Effector memory CD8-positive, alpha-beta T cell (primary cell): ENCODE measurements around the gene SLC35E1.

Experiments used
- ATAC-seq: fragments of 150-1000 bp; cut with Tn5 transposase; replicated peaks from 2 replicates; pipeline ENCODE4 v1.10.0; 2021; ENCODE audit warnings: mild to moderate bottlenecking, moderate library complexity
- DNase-seq, 3 experiments: peaks; one replicate each; pipeline ENCODE4 v3.0.0; 2021
- H3K27ac Mint-ChIP-seq, 2 donors: one replicate each; pipeline ENCODE4 v1.8.0; 2022; ENCODE audit warnings: mild to moderate bottlenecking in 2 of 2, mixed read lengths in 2 of 2, moderate library complexity in 2 of 2
- H3K27me3 Mint-ChIP-seq, 2 donors: one replicate each; pipeline ENCODE4 v1.8.0; 2022; ENCODE audit warnings: mixed read lengths in 2 of 2
- H3K36me3 Mint-ChIP-seq: one replicate; pipeline ENCODE4 v1.8.0; 2022; ENCODE audit warnings: mild to moderate bottlenecking, moderate library complexity, mixed read lengths; ENCODE audit not compliant: insufficient read depth
- H3K4me1 Mint-ChIP-seq, 2 donors: one replicate each; pipeline ENCODE4 v1.8.0; 2022; ENCODE audit warnings: low read depth in 2 of 2, mixed read lengths in 2 of 2
- H3K4me3 Mint-ChIP-seq, 2 donors: one replicate each; pipeline ENCODE4 v1.8.0; 2022; ENCODE audit warnings: mild to moderate bottlenecking in 2 of 2, mixed read lengths in 2 of 2, moderate library complexity in 2 of 2
- H3K9me3 Mint-ChIP-seq, 2 donors: one replicate each; pipeline ENCODE4 v1.8.0; 2022; ENCODE audit warnings: mixed read lengths in 2 of 2
- total RNA-seq, 9 experiments: gene quantifications; one replicate each; lab custom pipeline; 2026; lab: John Stamatoyannopoulos, UW

Gene SLC35E1
- 61.3 to 96.1 (median 75.6) reads per million in 9 experiments for total RNA-seq

DNA sequence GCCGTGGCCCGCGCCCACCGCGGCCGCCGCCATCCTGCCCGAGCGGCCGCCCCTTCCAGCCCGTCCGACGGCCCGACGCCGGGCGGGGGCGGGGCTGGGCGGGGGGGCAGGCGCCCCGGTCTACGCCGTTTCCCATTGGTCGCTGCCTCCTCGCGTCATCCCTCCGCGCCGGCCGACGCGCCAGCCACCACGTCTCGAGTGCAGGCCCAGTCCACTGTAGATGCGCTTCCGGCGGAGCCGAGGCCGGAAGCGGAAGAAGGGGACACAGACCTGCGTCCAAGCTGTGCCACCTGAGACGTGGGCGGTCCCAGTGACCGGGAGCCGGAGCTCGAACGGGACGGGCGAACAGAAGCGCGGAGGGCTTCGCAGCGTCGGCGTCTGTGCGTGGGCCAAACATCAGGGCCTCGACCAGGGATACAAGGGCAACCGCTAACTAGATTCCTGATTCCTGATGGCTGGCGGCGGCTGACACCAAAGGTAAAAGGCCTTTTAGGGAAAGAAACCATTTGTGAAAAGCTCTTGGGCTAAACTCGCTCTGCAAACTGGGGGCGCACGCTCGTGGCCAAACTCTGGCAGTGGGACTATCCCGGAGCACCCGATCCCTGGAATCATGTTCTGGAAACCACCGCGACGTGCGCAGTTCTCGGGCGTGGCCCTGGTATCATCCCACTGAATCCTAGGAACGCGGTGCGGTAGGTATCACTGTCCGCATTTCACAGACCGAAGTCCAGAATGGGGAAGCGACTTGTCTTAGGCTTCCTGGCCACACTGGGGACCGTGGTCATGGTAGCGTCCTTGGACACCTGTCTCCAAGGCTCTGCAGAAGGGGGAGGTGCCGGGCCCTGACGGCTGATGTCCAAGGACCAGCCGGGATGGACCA, at the start of gene SLC35E1:
Gene SLC35E1 (minus strand): TSS at position 84 of the 880 bp plus-strand sequence. CDS start 51 bp downstream, at position 33.
- H3K4me1 Mint-ChIP-seq: peaks cover 40 to 42% of the 10 kb centered on the region in 2 donors
- ATAC-seq: peak; percentile 90

DNA sequence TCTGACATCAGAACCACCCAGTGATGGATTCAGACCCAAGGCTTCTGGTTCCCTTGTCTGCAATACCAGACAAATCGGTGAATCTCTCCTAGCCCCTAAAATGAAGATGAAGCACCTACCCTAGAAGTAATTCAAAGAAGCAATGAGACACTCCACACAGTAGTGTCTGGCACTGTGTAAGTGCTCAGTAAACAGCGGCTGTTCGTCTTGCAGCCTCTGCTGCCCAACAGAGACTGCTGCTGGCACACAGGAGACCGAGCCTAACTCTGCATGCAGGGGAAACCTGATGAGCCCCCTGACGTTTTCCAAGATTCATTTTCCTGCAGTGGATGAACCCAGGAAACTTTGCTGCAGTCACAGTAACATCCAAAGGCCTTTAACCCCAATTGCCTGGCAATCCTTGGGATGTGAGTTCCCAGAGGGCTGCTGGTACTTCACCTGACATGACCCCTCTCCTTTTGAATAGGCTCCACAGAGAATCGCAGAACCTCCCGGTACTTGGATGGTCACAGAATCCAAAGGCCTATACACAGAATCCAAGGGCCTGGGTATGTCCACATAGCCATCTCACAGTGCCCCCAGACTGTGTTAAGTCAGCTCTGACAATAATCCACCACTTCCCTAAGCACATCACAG, 49.1 kb upstream of the SLC35E1 start:
- ATAC-seq: no peak
- Mint-ChIP-seq H3K4me3 (no peak overlapping the region), H3K27me3 (no peaks in the 10 kb centered on the region), H3K36me3 (peaks cover 8% of the 10 kb centered on the region), H3K9me3 (no peaks in the 10 kb centered on the region), H3K4me1 (peaks cover 76 to 78% of the 10 kb centered on the region in 2 donors), H3K27ac (peak overlapping the region in 1 of 2 donors; percentile 20)
- no peak for DNase-seq

More for the DNA sequence above, at the start of gene SLC35E1:
- H3K9me3 Mint-ChIP-seq: no peaks in the 10 kb centered on the region
- DNase-seq: peak; percentile 84 to 87 (median 86)
- peak within 1 kb of the TSS; percentile 99 to 100 for H3K27ac Mint-ChIP-seq
- H3K36me3 Mint-ChIP-seq: peaks cover 69% of the 10 kb centered on the region
- H3K27me3 Mint-ChIP-seq: no peaks in the 10 kb centered on the region
- H3K4me3 Mint-ChIP-seq: peak within 1 kb of the TSS; percentile 94 to 99

DNA sequence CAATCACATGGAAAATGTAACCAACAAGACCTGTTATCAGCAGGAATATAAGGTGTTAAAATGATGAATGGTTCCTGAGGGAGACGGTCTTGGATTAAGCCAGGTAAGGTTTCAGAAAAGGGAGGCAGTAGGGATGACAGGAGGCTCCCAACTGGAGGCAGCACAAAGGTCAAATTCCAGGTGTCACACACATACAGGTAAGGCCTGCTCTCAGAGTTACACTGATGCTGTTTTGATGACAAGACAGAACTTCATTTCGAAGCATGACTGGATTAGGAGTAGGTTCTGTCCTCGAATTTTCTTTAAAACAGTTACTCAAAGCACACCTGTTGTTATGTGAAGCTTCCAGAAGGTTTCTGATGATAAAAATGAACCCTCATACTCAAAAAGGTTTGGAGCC, 48.4 kb upstream of the SLC35E1 start:
- no peak overlapping the region for H3K4me3 Mint-ChIP-seq
- peaks cover 8% of the 10 kb centered on the region for H3K36me3 Mint-ChIP-seq
- no peak for ATAC-seq
- no peaks in the 10 kb centered on the region for H3K27me3 Mint-ChIP-seq
- DNase-seq: no peak
- H3K9me3 Mint-ChIP-seq: no peaks in the 10 kb centered on the region
- peak overlapping the region in 1 of 2 donors; percentile 20 for H3K27ac Mint-ChIP-seq
- H3K4me1 Mint-ChIP-seq: peaks cover 75 to 79% of the 10 kb centered on the region in 2 donors

DNA sequence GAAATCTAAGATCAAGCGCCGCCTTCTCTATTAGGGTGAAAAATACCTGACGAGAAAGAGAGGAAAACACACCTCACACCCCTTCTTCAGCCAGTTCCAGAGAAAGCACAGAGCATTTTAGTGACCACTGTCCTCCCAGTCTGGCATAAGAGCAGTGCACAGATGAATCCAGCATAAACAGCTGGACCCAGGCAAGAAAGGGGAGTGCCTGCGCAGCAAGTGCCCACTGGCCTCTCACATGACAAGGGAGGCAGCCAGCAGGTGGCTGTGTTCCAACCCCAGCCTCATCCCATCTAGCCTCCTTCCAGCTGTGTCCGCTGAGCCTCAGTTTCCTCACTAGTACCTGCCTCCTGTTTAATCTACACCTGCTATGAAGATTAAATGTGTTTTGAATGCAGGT, 47.8 kb upstream of the SLC35E1 start:
- peaks cover 71 to 79% of the 10 kb centered on the region in 2 donors for H3K4me1 Mint-ChIP-seq
- no peak for ATAC-seq

DNA sequence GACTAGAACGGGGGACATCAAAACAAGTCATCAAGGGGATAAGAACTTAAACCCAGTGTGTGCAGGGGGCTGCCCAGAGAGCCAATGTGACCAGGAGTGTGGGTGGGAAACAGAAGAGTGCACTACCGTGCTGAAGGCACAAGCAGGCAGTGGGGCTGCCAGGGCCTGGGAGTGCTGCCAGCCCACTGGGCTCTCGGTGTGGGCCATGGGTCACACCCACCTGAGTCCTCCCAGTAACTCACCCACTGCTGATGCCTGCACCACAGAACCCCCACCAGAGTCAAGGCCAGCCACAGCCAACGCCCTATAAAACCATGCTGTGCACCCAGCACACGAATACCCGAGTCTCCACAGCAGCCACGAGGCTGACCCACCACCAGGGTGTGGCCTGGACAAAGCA, 47.2 kb upstream of the SLC35E1 start:
- ATAC-seq (peak; percentile 36), DNase-seq (no peak)
- Mint-ChIP-seq H3K27me3 (no peaks in the 10 kb centered on the region), H3K4me1 (peaks cover 75 to 81% of the 10 kb centered on the region in 2 donors), H3K9me3 (no peaks in the 10 kb centered on the region), H3K36me3 (peaks cover 13% of the 10 kb centered on the region), H3K27ac (peak overlapping the region; percentile 53 to 83), H3K4me3 (peak overlapping the region in 1 of 2 donors; percentile 29)

More for the DNA sequence above, 47.8 kb upstream of the SLC35E1 start:
- no peak overlapping the region for H3K4me3 Mint-ChIP-seq
- H3K36me3 Mint-ChIP-seq: peaks cover 9% of the 10 kb centered on the region
- no peak overlapping the region for H3K27ac Mint-ChIP-seq
- no peak for DNase-seq
- H3K27me3 Mint-ChIP-seq: no peaks in the 10 kb centered on the region
- H3K9me3 Mint-ChIP-seq: no peaks in the 10 kb centered on the region

DNA sequence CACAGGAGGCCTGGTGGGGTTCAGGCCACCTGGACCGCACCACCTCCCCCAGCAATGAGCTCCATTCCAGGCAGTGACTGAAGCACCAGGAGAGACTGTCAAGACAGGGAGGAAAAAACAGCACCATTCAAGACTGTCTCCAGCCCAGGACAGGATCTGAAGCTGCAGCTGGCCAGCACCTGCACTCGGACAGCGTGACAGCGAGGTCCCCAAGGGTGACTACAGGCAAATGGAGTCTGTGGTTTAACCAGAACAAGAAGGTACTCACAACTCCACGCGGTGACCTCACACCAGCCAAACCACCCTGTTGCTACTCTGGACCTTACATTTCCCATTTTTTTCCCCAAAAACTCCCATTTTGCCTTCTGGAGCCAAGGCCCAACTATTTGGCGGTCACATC, 46.0 kb upstream of the SLC35E1 start:
- H3K9me3 Mint-ChIP-seq: no peaks in the 10 kb centered on the region
- H3K36me3 Mint-ChIP-seq: peaks cover 17% of the 10 kb centered on the region
- no peak for ATAC-seq
- H3K4me1 Mint-ChIP-seq: peaks cover 74% of the 10 kb centered on the region in 2 donors
- no peak for DNase-seq
- peak overlapping the region; percentile 53 to 83 for H3K27ac Mint-ChIP-seq
- H3K27me3 Mint-ChIP-seq: no peaks in the 10 kb centered on the region
- H3K4me3 Mint-ChIP-seq: no peak overlapping the region

DNA sequence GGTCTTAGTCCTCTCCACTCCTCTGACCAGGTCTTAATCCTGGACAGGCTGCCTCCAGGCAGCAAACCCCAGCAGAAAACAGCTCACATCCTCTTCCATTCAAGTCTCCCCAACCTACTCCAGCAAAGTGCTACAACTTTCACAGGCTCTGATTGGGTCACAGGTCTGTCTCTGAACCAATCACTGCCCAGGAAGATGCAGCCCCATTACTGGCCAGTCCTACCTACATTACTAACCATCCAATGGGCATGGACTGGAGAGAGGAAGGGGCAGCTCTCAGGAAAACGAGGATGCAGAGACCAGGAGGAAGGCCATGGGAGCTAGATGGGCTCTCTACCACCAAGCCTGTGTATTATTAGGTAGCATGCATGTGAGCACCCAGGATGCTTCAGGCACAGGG, 43.6 kb upstream of the SLC35E1 start:
- Mint-ChIP-seq H3K27ac (peak overlapping the region; percentile 36 to 72), H3K9me3 (no peaks in the 10 kb centered on the region), H3K4me3 (peak overlapping the region in 1 of 2 donors; percentile 21), H3K36me3 (peaks cover 17% of the 10 kb centered on the region), H3K4me1 (peaks cover 63 to 77% of the 10 kb centered on the region in 2 donors), H3K27me3 (no peaks in the 10 kb centered on the region)
- DNase-seq: no peak
- peak; percentile 22 for ATAC-seq

DNA sequence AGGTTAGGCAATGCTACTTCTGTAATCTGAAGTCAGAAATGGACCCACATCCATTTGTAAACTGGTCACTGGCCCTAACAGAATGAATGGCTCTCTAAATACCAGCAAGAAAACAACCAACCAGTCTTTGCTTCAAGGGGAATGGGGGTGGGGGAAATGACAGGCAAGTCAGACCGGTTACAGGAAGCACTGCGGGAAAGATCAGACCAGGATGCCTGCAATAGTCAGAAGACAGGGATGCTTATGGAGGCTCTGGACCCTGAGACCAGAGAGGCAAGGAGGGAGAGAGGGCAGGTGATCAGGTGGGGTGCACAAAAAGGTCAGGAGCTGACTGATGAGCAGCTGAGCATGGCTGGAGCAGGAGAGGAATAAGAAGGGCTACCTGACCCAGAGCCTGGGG, 42.7 kb upstream of the SLC35E1 start:
- no peaks in the 10 kb centered on the region for H3K27me3 Mint-ChIP-seq
- peak overlapping the region; percentile 36 to 72 for H3K27ac Mint-ChIP-seq
- peaks cover 61 to 74% of the 10 kb centered on the region in 2 donors for H3K4me1 Mint-ChIP-seq
- no peaks in the 10 kb centered on the region for H3K9me3 Mint-ChIP-seq
- H3K4me3 Mint-ChIP-seq: peak overlapping the region in 1 of 2 donors; percentile 21
- peaks cover 20% of the 10 kb centered on the region for H3K36me3 Mint-ChIP-seq
- ATAC-seq: no peak
- DNase-seq: no peak

DNA sequence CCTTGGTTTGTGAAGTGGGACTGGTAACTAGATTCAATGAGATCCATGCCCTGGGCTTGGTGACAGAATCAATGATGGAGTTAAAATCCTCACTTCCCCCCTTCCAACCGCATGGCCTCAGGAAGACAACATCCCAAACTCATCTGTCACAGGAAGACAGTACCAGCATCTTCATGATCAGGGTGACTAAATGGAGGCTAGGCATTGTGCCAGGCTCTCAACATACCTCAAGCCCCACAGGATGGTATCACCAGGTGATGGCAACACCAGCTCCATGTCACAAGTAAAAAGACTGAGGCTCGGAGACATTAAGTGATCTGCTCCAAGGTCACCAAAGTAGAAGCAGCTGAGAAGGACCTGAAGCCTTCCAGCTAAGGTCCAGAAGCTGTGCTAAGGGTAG, 41.6 kb upstream of the SLC35E1 start:
- Mint-ChIP-seq H3K36me3 (peaks cover 20% of the 10 kb centered on the region), H3K4me1 (peaks cover 51 to 65% of the 10 kb centered on the region in 2 donors), H3K4me3 (no peak overlapping the region), H3K27ac (peak overlapping the region in 1 of 2 donors; percentile 59), H3K27me3 (no peaks in the 10 kb centered on the region), H3K9me3 (no peaks in the 10 kb centered on the region)
- ATAC-seq (no peak), DNase-seq (no peak)

DNA sequence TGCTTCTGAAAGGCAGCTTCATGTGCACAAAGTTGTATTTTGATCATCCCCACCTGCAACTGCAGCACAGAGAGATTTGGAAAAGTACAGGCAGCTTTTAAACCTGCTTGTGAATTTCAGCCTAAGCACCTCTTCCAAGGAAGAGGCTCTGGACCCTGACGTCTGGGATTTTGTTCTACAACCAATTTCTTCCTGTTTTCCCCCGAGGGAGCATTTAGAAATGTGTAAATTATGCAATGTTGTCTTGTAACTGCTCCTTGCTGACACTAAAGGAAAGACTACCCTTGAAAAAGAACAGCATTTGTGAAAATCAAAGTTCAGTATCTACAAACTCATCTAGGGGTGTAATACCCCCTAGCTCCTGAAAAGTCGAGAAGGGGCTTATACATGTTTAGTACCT, 40.4 kb upstream of the SLC35E1 start:
- Mint-ChIP-seq H3K27ac (no peak overlapping the region), H3K4me3 (no peak overlapping the region), H3K36me3 (peaks cover 26% of the 10 kb centered on the region), H3K9me3 (no peaks in the 10 kb centered on the region), H3K27me3 (no peaks in the 10 kb centered on the region), H3K4me1 (peaks cover 48 to 64% of the 10 kb centered on the region in 2 donors)
- ATAC-seq (no peak), DNase-seq (no peak)

DNA sequence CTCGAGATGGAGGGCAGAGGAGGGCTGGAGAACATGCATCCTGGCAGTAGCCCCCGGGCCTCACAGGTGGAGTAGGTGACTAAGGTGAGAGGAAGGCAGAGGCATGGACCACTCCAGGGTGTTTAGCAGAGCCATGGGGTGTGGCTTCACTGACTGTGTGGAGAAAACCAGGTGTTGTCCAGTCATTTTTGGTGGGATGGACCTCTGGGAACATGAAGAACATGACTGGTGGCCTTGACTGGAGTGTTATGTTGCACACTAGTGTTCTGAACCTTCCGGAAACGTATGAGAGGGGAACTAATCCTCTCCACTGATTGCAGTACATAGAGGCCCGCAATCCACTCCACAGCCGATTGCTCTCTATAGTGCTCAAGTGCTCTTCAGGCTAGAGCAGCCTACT, 38.9 kb upstream of the SLC35E1 start:
- peaks cover 31% of the 10 kb centered on the region for H3K36me3 Mint-ChIP-seq
- ATAC-seq (no peak), DNase-seq (no peak)
- no peaks in the 10 kb centered on the region for H3K27me3 Mint-ChIP-seq
- peaks cover 33 to 51% of the 10 kb centered on the region in 2 donors for H3K4me1 Mint-ChIP-seq
- no peaks in the 10 kb centered on the region for H3K9me3 Mint-ChIP-seq
- no peak overlapping the region for H3K4me3 Mint-ChIP-seq
- H3K27ac Mint-ChIP-seq: peak overlapping the region in 1 of 2 donors; percentile 54

DNA sequence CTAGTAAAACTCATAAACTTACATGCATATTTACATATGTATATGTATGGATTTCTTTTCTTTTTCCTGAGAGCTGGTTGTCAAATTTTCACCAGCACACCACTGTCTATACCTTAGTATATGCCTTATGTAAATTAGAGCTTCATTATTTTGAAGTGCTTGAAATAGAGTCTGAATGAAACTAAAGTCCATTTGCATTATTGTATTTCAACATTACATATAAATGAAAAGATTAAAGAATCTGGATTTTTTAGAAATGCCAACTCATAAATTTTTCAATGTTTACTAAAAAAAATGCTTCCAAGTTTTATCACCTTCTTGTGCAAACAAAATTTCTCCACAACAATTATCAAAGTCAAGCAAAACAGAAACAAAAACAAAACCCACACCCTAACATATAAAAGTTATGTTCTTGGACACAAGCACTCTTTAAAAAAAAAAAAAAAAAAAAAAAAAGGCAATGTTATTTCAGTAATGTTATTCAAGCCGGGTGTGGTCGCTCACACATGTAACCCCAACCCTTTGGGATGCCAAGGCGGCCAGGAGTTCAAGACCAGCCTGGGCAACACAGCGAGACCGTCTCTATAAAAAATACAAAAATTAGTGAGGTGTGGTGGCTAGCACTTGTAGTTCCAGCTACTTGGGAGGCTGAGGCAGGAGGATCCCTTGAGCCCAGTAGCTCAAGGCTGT, 37.4 kb upstream of the SLC35E1 start:
- DNase-seq (no peak), ATAC-seq (no peak)
- Mint-ChIP-seq H3K36me3 (peaks cover 32% of the 10 kb centered on the region), H3K4me3 (no peak overlapping the region), H3K27ac (no peak overlapping the region), H3K27me3 (no peaks in the 10 kb centered on the region), H3K4me1 (peaks cover 33 to 46% of the 10 kb centered on the region in 2 donors), H3K9me3 (no peaks in the 10 kb centered on the region)

DNA sequence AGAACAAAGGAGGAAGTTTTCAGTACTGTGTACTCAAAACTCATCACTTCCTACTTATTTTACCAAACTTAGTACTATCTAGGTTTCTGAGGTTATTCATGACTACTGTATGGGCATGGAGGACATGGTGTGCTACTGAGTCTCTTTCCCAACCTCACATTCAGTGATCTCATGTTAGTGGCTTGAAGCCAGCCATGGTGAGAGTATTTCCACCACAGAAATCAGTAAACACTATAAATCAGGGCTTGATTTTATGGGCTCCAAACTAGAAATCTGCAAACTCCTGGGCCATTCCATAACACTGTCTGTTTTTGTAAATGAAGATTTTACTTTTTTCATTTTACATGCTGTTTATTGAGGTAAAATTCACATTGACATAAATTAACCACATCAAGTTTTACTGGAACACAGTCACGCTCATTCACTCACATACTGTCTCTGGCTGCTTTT, 36.1 kb upstream of the SLC35E1 start:
- Mint-ChIP-seq H3K27me3 (no peaks in the 10 kb centered on the region), H3K9me3 (no peaks in the 10 kb centered on the region), H3K4me3 (no peak overlapping the region), H3K27ac (peak overlapping the region in 1 of 2 donors; percentile 13), H3K36me3 (peaks cover 26% of the 10 kb centered on the region), H3K4me1 (peaks cover 37 to 47% of the 10 kb centered on the region in 2 donors)
- DNase-seq (no peak), ATAC-seq (peak; percentile 35)
